ENCODE data around the gene NXPE2.

GRCh38 chr11:114738954-114739353, 60.6 kb downstream of the NXPE2 start:
- peak; percentile 82 for TF ChIP-seq CTCF (IDR thresholded peaks at IDR 0.05)
- TF ChIP-seq EZH2 (IDR thresholded peaks at IDR 0.05) = no peak
- TF ChIP-seq EZH2phosphoT487 (IDR thresholded peaks at IDR 0.05) = no peak
